ENCODE measurements around the gene JMJD8. TPM values are rescaled to one million over a fixed set of nuclear protein-coding genes. Genes with fewer than 3 reads are reported as not detected.

JMJD8 gene
- total and polyA plus RNA-seq, 9 of the 15 experiments (the other 6 are each of a cell fraction or from before 2014, with no cell fraction given) = 1.2 to 50.6 (median 29.3) TPM

DNA sequence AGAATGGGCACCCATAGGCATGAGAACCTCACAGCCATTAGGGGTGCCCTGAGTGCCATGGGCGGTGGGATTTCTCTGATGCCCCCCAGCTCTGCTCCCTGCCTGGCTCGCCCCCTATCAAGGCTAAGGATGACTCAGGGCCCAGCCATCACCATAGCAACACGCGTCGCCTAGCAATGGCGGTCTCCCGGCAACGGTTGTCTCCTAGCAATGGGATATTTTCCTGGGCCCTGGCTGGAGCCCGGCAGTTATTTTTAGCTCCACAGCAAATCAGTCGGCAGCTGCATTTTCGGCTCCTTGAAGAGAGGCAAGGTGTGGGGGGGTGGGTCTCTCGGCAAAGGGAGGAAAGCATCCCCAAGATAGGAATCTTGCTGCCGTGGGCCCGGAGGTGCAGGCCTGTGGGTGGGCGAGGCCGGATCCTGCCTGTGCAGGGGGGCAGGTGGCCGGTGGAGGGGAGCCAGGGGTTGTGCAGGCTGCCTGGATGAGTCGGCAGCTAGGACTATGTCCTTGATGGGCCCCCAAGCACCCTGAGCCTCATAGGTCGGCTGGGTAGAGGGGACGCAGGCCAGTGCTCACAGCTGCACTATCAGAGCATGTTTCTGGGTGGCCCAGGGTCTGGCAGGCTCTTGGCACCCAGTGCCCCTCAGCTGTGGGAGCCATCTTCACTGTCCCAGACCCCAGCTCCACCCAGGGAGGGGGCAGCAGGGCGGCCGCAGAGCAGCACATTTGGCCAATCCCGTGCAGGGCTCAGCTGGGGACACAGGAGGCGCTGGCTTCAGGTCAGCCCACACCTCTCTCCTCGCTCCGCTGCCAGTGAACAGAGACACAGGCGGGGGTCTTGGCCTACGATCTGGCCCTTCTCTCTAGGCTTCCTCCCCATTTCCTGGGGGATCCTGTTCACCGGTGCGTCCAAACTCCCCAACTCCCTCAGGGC, 25.7 kb upstream of the JMJD8 start (continued):
- TF ChIP-seq, protein P1, sequence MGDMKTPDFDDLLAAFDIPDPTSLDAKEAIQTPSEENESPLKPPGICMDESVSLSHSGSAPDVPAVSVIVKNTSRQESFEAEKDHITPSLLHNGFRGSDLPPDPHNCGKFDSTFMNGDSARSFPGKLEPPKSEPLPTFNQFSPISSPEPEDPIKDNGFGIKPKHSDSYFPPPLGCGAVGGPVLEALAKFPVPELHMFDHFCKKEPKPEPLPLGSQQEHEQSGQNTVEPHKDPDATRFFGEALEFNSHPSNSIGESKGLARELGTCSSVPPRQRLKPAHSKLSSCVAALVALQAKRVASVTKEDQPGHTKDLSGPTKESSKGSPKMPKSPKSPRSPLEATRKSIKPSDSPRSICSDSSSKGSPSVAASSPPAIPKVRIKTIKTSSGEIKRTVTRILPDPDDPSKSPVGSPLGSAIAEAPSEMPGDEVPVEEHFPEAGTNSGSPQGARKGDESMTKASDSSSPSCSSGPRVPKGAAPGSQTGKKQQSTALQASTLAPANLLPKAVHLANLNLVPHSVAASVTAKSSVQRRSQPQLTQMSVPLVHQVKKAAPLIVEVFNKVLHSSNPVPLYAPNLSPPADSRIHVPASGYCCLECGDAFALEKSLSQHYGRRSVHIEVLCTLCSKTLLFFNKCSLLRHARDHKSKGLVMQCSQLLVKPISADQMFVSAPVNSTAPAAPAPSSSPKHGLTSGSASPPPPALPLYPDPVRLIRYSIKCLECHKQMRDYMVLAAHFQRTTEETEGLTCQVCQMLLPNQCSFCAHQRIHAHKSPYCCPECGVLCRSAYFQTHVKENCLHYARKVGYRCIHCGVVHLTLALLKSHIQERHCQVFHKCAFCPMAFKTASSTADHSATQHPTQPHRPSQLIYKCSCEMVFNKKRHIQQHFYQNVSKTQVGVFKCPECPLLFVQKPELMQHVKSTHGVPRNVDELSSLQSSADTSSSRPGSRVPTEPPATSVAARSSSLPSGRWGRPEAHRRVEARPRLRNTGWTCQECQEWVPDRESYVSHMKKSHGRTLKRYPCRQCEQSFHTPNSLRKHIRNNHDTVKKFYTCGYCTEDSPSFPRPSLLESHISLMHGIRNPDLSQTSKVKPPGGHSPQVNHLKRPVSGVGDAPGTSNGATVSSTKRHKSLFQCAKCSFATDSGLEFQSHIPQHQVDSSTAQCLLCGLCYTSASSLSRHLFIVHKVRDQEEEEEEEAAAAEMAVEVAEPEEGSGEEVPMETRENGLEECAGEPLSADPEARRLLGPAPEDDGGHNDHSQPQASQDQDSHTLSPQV (IDR thresholded peaks at IDR 0.05) = no peak
- TF ChIP-seq, protein P2, sequence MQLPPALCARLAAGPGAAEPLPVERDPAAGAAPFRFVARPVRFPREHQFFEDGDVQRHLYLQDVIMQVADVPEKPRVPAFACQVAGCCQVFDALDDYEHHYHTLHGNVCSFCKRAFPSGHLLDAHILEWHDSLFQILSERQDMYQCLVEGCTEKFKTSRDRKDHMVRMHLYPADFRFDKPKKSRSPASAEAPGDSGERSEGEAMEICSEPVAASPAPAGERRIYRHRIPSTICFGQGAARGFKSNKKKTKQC (CRISPR knock-in tag; IDR thresholded peaks at IDR 0.05) = no peak
- TF ChIP-seq ZNF551 (CRISPR knock-in tag; IDR thresholded peaks at IDR 0.05) = no peak
- no peak for TF ChIP-seq MTA2 (IDR thresholded peaks at IDR 0.05; ENCODE audit: low read depth)
- TF ChIP-seq GTF2F1 (IDR thresholded peaks at IDR 0.05; ENCODE audit: low read depth, low read length) = no peak
- peak; percentile 84 for TF ChIP-seq MEF2D (tag; conservative IDR thresholded peaks at IDR 0.05; ENCODE audit: low read depth)
- peak; percentile 100 for TF ChIP-seq BMI1 (IDR thresholded peaks at IDR 0.05; ENCODE audit: low read length)
- TF ChIP-seq, protein P3, sequence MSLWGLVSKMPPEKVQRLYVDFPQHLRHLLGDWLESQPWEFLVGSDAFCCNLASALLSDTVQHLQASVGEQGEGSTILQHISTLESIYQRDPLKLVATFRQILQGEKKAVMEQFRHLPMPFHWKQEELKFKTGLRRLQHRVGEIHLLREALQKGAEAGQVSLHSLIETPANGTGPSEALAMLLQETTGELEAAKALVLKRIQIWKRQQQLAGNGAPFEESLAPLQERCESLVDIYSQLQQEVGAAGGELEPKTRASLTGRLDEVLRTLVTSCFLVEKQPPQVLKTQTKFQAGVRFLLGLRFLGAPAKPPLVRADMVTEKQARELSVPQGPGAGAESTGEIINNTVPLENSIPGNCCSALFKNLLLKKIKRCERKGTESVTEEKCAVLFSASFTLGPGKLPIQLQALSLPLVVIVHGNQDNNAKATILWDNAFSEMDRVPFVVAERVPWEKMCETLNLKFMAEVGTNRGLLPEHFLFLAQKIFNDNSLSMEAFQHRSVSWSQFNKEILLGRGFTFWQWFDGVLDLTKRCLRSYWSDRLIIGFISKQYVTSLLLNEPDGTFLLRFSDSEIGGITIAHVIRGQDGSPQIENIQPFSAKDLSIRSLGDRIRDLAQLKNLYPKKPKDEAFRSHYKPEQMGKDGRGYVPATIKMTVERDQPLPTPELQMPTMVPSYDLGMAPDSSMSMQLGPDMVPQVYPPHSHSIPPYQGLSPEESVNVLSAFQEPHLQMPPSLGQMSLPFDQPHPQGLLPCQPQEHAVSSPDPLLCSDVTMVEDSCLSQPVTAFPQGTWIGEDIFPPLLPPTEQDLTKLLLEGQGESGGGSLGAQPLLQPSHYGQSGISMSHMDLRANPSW (CRISPR knock-in tag; IDR thresholded peaks at IDR 0.05) = no peak
- no peak for TF ChIP-seq TAF9B (IDR thresholded peaks at IDR 0.05; ENCODE audit: partially characterized antibody)
- TF ChIP-seq, protein P4, sequence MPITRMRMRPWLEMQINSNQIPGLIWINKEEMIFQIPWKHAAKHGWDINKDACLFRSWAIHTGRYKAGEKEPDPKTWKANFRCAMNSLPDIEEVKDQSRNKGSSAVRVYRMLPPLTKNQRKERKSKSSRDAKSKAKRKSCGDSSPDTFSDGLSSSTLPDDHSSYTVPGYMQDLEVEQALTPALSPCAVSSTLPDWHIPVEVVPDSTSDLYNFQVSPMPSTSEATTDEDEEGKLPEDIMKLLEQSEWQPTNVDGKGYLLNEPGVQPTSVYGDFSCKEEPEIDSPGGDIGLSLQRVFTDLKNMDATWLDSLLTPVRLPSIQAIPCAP (CRISPR knock-in tag; IDR thresholded peaks at IDR 0.05; ENCODE audit: borderline replicate concordance) = no peak
- no peak for TF ChIP-seq RFX7 (CRISPR knock-in tag; IDR thresholded peaks at IDR 0.05)
- TF ChIP-seq MBD1 (CRISPR knock-in tag; IDR thresholded peaks at IDR 0.05) = no peak
- TF ChIP-seq SMARCE1 (IDR thresholded peaks at IDR 0.05) = no peak

Data from K562 (cell line).